Endodermal cell (in vitro differentiated cells): Measurements from ENCODE around the gene SHMT1. TPM values are rescaled to one million over a fixed set of nuclear protein-coding genes. Genes with fewer than 3 reads are reported as not detected.
"Not testable (repeated sequence)": the region's sequence is repeated elsewhere in the genome, so short reads cannot be mapped to it uniquely, and the experiment has no call there.

Experiments used
- DNase-seq: peaks from one replicate; pipeline ENCODE4 v3.0.0-alpha.2; 2017
- H3K27ac ChIP-seq: 2 replicates; pipeline ENCODE4 v1.5.1; 2013; ENCODE audit warnings: mild to moderate bottlenecking, low read depth, low read length, moderate library complexity
- H3K27me3 ChIP-seq: 2 replicates; pipeline ENCODE4 v1.6.1; 2013; ENCODE audit warnings: mild to moderate bottlenecking, low read length, moderate library complexity; ENCODE audit not compliant: insufficient read depth, control insufficient read depth, poor library complexity, severe bottlenecking
- H3K36me3 ChIP-seq: 2 replicates; pipeline ENCODE4 v1.7.0; 2013; ENCODE audit warnings: mild to moderate bottlenecking, low read length, moderate library complexity; ENCODE audit not compliant: control insufficient read depth, insufficient read depth
- H3K4me1 ChIP-seq: one replicate; pipeline ENCODE4 v1.7.0; 2013; ENCODE audit warnings: low read length; ENCODE audit not compliant: control insufficient read depth, insufficient read depth
- H3K4me3 ChIP-seq: 2 replicates; pipeline ENCODE4 v1.5.1; 2013; ENCODE audit warnings: mild to moderate bottlenecking, low read length, moderate library complexity
- H3K9ac ChIP-seq: 2 replicates; pipeline ENCODE4 v1.6.1; 2013; ENCODE audit warnings: mild to moderate bottlenecking, low read length, moderate library complexity; ENCODE audit not compliant: poor library complexity, severe bottlenecking; ENCODE audit errors: extremely low read depth
- H3K9me3 ChIP-seq: 2 replicates; pipeline ENCODE4 v1.6.1; 2013; ENCODE audit warnings: mild to moderate bottlenecking, low read length, moderate library complexity; ENCODE audit not compliant: control insufficient read depth
- H3K27ac Mint-ChIP-seq: 2 replicates; pipeline ENCODE4 v1.8.0; 2020; ENCODE audit warnings: mixed read lengths
- H3K27me3 Mint-ChIP-seq: 2 replicates; pipeline ENCODE4 v1.8.0; 2021; ENCODE audit warnings: mild to moderate bottlenecking, mixed read lengths; ENCODE audit not compliant: insufficient read depth
- H3K36me3 Mint-ChIP-seq: 2 replicates; pipeline ENCODE4 v1.8.0; 2020; ENCODE audit warnings: low read depth, mixed read lengths
- H3K4me1 Mint-ChIP-seq: 2 replicates; pipeline ENCODE4 v1.8.0; 2020; ENCODE audit warnings: mixed read lengths
- H3K4me3 Mint-ChIP-seq: 2 replicates; pipeline ENCODE4 v1.8.0; 2020; ENCODE audit warnings: mild to moderate bottlenecking, moderate library complexity, mixed read lengths
- H3K9me3 Mint-ChIP-seq: 2 replicates; pipeline ENCODE4 v1.8.0; 2020; ENCODE audit warnings: mild to moderate bottlenecking, mixed read lengths
- CTCF ChIP-seq: fragments of 200-600 bp; sonication (generic); conservative IDR thresholded peaks from 2 replicates; pipeline ENCODE4 v1.5.0; 2021; ENCODE audit warnings: antibody characterized with exemption, mild to moderate bottlenecking
- WGBS, 2 experiments: methylation state at CpG; one replicate each; pipeline versions ENCODE4 v1.1.5 to v1.1.7; 2013; ENCODE audit warnings: missing lambda C conversion rate in 2 of 2, mixed read lengths in 1 of 2; ENCODE audit not compliant: insufficient coverage in 1 of 2, insufficient read length in 1 of 2; 5-methylcytosine and 5-hydroxymethylcytosine counted together
- total RNA-seq, 2 donors: library from RNA; stranded (reverse); fragmentation: NEBNext Ultra II Directional in 1 of 2; extraction: Animal tissue kit (Norgen Biotek cat#: 25700) in 1 of 2; gene quantifications; 2 replicates in 1 of 2; 3 replicates in 1 of 2; pipeline ENCODE4 v1.2.1, GENCODE V29; 2021

Gene SHMT1
- total RNA-seq, 2 donors from 2014 or later: 38.5 to 40.9 TPM

GRCh38 chr17:18381158-18381952 is 18.0 kb upstream of the SHMT1 start:
- WGBS, 2 experiments: 87 to 91% methylated on average over 21 to 23 of the region's 23 CpGs
- Histone ChIP-seq H3K36me3 (no peaks in the 10 kb centered on the region), H3K4me3 (no peak overlapping the region), H3K4me1 (no peaks in the 10 kb centered on the region), H3K9me3 (no peaks in the 10 kb centered on the region), H3K27ac (no peak overlapping the region), H3K9ac (no peak overlapping the region), H3K27me3 (no peaks in the 10 kb centered on the region)
- DNase-seq: no peak
- no peak overlapping the region for H3K4me3 Mint-ChIP-seq
- TF ChIP-seq CTCF: no peak
- no peaks in the 10 kb centered on the region for H3K4me1 Mint-ChIP-seq
- H3K9me3 Mint-ChIP-seq: no peaks in the 10 kb centered on the region
- peaks cover 12% of the 10 kb centered on the region for H3K27me3 Mint-ChIP-seq
- H3K36me3 Mint-ChIP-seq: no peaks in the 10 kb centered on the region
- H3K27ac Mint-ChIP-seq: no peak overlapping the region

GRCh38 chr17:18380471-18381157 is 17.3 kb upstream of the SHMT1 start:
- H3K4me3 ChIP-seq: no peak overlapping the region
- H3K36me3 Mint-ChIP-seq: no peaks in the 10 kb centered on the region
- H3K9ac ChIP-seq: no peak overlapping the region
- peaks cover 4% of the 10 kb centered on the region for H3K9me3 Mint-ChIP-seq
- H3K27me3 Mint-ChIP-seq: peaks cover 12% of the 10 kb centered on the region
- H3K4me3 Mint-ChIP-seq: no peak overlapping the region
- DNase-seq: no peak
- no peak overlapping the region for H3K27ac Mint-ChIP-seq
- no peak overlapping the region for H3K27ac ChIP-seq
- no peaks in the 10 kb centered on the region for H3K4me1 Mint-ChIP-seq
- WGBS, 2 experiments: 89 to 98% methylated on average over 7 to 15 of the region's 15 CpGs
- peaks cover under 1% of the 10 kb centered on the region for H3K9me3 ChIP-seq
- no peak for TF ChIP-seq CTCF
- no peaks in the 10 kb centered on the region for H3K36me3 ChIP-seq
- no peaks in the 10 kb centered on the region for H3K27me3 ChIP-seq
- H3K4me1 ChIP-seq: no peaks in the 10 kb centered on the region

- peaks cover 12% of the 10 kb centered on the region for H3K27me3 Mint-ChIP-seq
- H3K27ac Mint-ChIP-seq: no peak overlapping the region
- no peaks in the 10 kb centered on the region for H3K27me3 ChIP-seq
- H3K36me3 ChIP-seq: no peaks in the 10 kb centered on the region
- no peak for TF ChIP-seq CTCF
- no peaks in the 10 kb centered on the region for H3K4me1 Mint-ChIP-seq
- no peak overlapping the region for H3K9ac ChIP-seq
- no peak overlapping the region for H3K27ac ChIP-seq
- H3K4me1 ChIP-seq: no peaks in the 10 kb centered on the region
- 89 to 91% methylated on average over 12 to 16 of the region's 16 CpGs for WGBS, 2 experiments
- H3K9me3 Mint-ChIP-seq: peaks cover 8% of the 10 kb centered on the region
- no peak overlapping the region for H3K4me3 ChIP-seq
- peaks cover 8% of the 10 kb centered on the region for H3K9me3 ChIP-seq
- H3K4me3 Mint-ChIP-seq: no peak overlapping the region
- no peak for DNase-seq
- H3K36me3 Mint-ChIP-seq: no peaks in the 10 kb centered on the region
These were observed 16.1 kb upstream of the SHMT1 start for GRCh38 chr17:18379246-18380146.

- not testable (repeated sequence) for H3K36me3 ChIP-seq, H3K27ac ChIP-seq, H3K27me3 ChIP-seq, H3K27me3 Mint-ChIP-seq, H3K36me3 Mint-ChIP-seq, H3K4me3 ChIP-seq, H3K9ac ChIP-seq, DNase-seq, H3K4me3 Mint-ChIP-seq, H3K4me1 Mint-ChIP-seq, H3K27ac Mint-ChIP-seq, H3K4me1 ChIP-seq
- peaks cover 11% of the 10 kb centered on the region for H3K9me3 ChIP-seq
- peaks cover 12% of the 10 kb centered on the region for H3K9me3 Mint-ChIP-seq
- WGBS, 2 experiments: 95 to 100% methylated on average over 1 to 4 of the region's 5 CpGs
These were observed 15.3 kb upstream of the SHMT1 start for GRCh38 chr17:18378614-18379013.
